GM19193 (cell line): Measurements from ENCODE around the gene PAK4.

Source experiments
- POLR2A ChIP-seq: IDR thresholded peaks from 4 replicates; pipeline ENCODE4 v1.6.1; 2011; ENCODE audit not compliant: insufficient read depth, insufficient read length; ENCODE audit errors: extremely low read depth

The PAK4 gene

GRCh38 chr19:39136225-39136940, 10.8 kb downstream of the PAK4 start:
- TF ChIP-seq POLR2A: no peak

DNA sequence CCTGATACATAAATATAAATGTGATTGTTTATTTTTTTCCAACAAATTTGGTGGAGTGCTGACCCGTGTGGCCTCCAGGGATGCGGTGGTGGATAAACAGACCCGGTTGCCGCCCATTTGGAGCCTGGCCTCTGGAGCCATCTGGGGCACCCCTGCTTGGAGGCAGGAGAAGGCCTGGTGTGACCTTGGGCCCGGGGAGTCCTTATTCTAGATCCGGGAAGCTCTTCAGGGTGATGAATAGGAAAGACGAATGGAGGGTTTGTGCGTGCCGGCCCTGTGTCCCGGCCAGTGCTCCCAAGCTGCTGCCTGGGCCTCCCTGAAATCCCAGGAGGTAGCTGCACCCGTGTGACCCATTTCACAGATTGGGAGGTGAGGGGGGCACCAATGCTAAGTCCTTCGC, 11.5 kb downstream of the PAK4 start:
- no peak for TF ChIP-seq POLR2A

DNA sequence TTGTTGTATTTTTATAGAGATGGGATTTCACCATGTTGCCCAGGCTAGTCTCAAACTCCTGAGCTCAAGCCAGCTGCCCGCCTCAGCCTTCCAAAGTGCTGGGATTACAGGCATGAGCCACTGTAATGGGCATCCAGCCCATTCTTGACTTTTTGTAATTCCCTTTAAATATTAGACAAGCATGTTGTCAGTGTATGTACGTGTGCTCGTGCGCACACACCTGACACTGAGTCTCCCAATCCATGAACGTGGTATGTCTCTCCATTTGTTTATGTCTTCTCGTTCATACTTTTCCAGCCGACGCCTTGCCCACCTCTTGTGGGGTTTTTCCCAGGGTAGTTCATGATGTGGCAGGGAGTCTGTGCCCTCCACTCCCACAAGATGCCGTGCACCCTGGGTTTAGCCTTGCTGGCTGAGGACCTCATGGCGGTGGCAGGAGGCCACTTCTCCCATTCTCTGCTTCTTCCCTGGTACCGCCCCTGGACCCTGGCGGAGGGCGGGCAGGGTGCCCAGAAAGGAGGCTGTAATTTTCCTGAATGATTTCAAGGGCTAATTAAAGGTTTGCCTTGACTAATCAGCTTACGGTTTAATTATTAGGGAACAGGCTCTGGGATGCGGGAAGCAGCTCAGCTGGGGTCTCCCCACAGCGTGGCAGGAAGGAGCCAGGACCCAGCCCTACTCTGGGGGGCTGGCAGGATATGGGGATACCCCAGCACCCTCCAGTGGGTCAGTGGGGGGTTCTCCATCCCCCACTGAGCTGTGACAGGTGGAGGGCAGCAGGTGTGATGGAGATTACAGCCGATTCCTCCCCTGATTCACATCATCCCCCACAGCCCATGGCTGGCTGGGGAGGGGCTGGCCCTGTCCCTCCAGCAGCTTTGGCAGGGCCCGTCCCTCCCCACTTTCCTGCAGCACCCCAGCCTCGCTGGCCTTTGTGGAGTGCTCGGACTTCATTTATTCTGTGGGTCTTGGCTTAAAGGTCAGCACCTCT, 12.9 kb downstream of the PAK4 start:
- TF ChIP-seq POLR2A: no peak

DNA sequence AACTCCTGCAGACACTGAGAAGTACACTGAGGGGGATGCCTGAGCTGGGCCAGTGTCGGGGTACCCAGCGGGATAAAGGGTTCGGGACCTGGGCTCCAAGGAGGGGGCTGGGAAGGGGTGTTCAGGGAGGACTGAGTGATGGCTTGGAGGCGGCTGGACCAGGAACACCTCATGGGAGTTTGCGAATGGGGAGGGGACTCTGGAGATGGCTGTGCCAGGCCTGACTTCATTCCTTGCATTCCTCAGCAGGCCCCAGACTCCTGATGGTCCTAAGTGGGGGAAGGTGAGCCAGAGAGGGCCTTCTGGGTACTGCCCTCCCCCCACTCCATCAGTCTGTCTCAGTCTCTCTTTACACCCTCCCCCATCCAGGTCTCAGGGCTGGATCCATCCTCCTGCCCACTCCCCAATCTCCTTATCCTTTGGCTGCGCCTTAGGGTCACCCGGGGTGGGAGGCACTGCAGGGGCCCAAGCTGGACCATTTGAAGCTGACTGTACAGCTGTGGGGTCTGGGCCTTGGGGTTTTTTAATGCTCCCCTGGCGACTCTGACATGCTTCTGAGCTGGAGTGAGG, 13.8 kb downstream of the PAK4 start:
- TF ChIP-seq POLR2A: no peak

DNA sequence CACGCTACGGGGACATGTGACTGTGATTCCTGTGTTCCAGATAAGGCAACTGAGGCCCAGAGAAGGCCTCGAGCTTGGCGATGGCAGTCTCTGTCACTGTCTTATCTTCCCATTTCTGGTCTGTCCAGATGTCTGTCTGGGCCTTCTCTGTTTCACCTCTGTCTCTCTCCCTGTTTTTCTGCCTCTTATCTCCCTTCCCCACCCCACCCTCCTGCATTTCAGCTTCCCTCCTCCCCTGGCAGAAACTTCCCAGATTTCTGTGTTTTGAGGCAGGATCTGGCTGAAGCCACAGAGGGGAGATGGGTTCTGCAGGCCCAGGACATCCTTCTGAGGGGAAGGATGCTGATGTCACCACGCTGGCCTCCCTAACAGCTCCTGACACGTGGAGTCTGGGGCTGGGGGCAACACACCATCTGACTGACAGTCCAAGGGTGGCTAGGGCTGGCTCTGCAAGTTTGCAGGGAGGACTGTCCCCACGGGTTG, 14.4 kb downstream of the PAK4 start:
- no peak for TF ChIP-seq POLR2A

DNA sequence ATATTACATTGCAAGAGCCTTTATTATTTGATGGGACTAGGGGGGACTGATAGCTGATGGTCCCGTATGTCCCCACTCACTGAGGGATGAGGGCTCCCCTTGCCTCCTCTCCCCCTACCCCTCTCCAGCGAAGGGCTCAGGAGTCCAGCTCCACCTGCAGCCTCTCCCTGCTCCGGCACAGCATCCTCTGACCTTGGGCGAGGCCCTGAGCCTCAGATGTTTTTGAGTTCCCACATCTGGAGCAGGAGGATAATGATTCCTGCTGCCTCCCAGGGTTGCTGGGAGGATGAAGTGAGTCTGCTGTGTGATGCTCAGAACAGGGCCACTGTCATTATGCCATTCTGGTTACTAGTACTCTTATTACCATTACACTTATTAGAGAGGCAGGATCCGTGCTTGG, 15.0 kb downstream of the PAK4 start:
- TF ChIP-seq POLR2A: no peak

- TF ChIP-seq POLR2A: no peak
These were observed 16.3 kb downstream of the PAK4 start for GRCh38 chr19:39141929-39142328.

GRCh38 chr19:39142630-39143029, 17.0 kb downstream of the PAK4 start:
- TF ChIP-seq POLR2A: no peak

DNA sequence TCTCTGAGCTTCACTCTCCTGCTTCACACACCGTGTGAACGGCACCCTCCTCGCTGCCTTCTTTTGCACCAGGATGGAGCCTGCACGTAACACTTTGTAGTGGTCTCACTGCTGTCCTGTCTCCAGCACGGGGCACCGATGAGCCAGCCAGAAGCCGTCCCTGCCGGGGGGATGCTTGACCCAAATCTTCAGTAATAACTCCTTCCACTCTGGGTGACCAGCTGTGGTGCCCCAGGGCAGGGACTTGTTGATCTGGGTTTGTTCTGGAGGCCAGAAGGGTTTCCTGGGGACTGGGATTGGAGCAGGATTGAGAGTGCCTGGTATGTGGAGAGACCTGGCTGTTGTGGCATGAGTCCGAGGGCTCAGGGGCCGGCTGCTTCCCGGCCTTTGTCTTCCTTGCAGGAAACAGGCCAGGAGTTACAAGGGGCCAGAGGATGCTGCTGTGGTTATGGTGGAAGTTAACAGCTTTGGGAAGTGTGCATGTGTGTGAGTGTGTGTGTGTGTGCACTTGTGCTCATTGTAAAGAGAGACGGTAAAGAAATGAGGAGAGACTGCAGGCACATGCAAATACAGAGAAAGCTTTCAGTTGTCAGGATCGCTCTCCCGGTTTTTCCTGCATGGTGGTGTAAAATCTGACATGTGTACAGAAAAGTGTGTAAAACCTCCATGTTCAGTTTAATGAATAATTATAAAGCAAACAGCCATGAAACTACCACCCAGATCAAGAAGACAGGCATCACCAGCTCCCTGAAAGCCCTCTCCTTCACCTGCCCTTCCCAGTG, 18.9 kb downstream of the PAK4 start:
- TF ChIP-seq POLR2A: no peak

- TF ChIP-seq POLR2A: no peak
These were observed 19.8 kb downstream of the PAK4 start for GRCh38 chr19:39145180-39145953.

DNA sequence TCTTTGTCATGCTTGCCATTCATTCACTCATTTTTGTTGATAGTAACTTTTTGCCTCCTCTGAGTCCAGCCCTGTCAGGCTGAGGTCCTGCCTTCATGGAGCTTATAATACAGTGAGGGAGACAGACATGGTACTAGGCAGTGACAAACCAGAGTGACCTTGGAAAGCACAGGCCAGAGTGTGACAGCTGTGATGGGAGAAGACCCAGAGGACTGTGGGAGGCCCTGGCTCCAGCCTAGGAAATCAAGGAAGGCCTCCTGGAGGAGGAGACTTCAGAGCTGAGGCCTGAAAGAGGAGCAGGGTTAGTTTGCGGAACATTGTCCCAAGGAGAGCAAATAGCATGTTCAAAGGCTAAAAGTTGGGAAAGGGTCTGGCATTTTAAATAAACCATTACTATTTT, 20.5 kb downstream of the PAK4 start:
- TF ChIP-seq POLR2A: no peak

DNA sequence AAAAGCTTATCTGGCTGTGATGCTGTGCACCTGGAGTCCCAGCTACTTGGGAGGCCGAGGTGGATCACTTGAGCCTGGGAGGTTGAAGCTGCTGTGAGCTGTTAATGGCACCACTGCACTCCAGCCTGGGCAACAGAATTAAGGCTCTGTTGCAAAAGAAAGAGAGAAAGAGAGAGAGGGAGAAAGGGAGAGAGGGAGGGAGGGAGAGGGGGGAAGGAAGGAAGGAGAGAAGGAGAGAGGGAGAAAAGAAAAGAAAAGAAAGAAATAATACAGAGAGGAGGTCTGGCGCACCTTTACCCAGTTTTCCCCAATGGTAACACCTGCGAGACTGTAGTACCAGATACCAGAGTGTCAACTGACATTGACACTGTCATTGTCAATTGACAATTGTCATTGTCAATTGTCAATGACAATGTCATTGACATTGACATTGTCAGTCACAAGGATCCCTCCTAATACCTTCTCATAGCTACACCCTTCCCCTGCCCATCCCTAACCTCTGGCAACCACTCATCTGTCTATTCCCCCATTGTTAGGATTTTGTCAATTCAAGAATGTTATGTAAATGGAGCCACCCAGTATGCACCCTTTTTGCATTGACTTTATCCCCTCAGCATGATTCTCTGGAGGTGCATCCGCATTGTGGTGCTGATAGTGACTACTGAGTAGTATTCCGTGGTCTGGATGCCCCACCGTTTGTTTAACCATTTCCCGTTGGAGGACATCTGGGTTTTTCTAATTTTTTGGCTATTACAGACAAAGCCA, 21.3 kb downstream of the PAK4 start:
- no peak for TF ChIP-seq POLR2A

- TF ChIP-seq POLR2A: no peak
These were observed 21.9 kb downstream of the PAK4 start for GRCh38 chr19:39147480-39147879.
